Thyroid gland (tissue), 4 donors: ENCODE results near the gene MX2. TPM values are rescaled to one million over a fixed set of nuclear protein-coding genes. Genes with fewer than 3 reads are reported as not detected.

ENCODE experiments used
- DNase-seq, 2 donors: peaks; one replicate each; pipeline ENCODE4 v3.0.0-alpha.2; 2019
- H3K27ac ChIP-seq, 3 donors: fragments of 200-600 bp; sonication (generic); 1 replicate in 2 of 3; 2 replicates in 1 of 3; pipeline ENCODE4 v1.5.1; 2016 to 2019; ENCODE audit warnings: mild to moderate bottlenecking in 1 of 3, moderate library complexity in 1 of 3
- H3K27me3 ChIP-seq: fragments of 200-600 bp; sonication (generic); one replicate; pipeline ENCODE4 v1.5.1; 2019
- H3K36me3 ChIP-seq, 2 donors: fragments of 200-600 bp; sonication (generic); one replicate each; pipeline ENCODE4 v1.5.1; 2016 to 2019
- H3K4me1 ChIP-seq, 2 donors: fragments of 200-600 bp; sonication (generic); one replicate each; pipeline ENCODE4 v1.5.1; 2017 to 2019
- H3K4me3 ChIP-seq, 3 donors: fragments of 200-600 bp; sonication (generic); replicated peaks in 1 of 3; 1 replicate in 2 of 3; 2 replicates in 1 of 3; pipeline ENCODE4 v1.5.1; 2016; ENCODE audit warnings: mild to moderate bottlenecking in 1 of 3
- H3K9me3 ChIP-seq: fragments of 200-600 bp; sonication (generic); one replicate; pipeline ENCODE4 v1.5.1; 2017
- POLR2A ChIP-seq, 2 donors: fragments of 450-650 bp; IDR thresholded peaks; one replicate each; pipeline ENCODE4 v1.6.1; 2017; ENCODE audit warnings: antibody characterized with exemption in 2 of 2, mild to moderate bottlenecking in 2 of 2, moderate library complexity in 1 of 2
- WGBS, 2 donors: methylation state at CpG; one replicate each; pipeline ENCODE4 v1.1.5; 2017; 5-methylcytosine and 5-hydroxymethylcytosine counted together
- intact Hi-C: fragments of 100-400 bp; cut with DNase I; formaldehyde crosslinking; loops from one replicate; pipeline ENCODE4 v1.15.1; 2023
- total RNA-seq, 4 donors: library from RNA; depleted of rRNA; stranded (reverse); fragments of >200 nt; gene quantifications; one replicate each; pipeline ENCODE4 v1.2.3, GENCODE V29; 2016
- TF ChIP-seq, protein P1 (sequence below), 6 experiments: fragments of 200-600 bp in 3 of 6; fragments of 450-650 bp in 3 of 6; sonication (generic) in 3 of 6; IDR thresholded peaks; one replicate each; pipeline ENCODE4 v1.5.1; 2016 to 2019; ENCODE audit warnings: antibody characterized with exemption in 6 of 6, mild to moderate bottlenecking in 2 of 6, inconsistent platforms in 1 of 6, moderate library complexity in 1 of 6

Gene MX2
- total RNA-seq, 4 donors from 2014 or later, result 3.0 to 19.8 (median 7.1) TPM

DNA sequence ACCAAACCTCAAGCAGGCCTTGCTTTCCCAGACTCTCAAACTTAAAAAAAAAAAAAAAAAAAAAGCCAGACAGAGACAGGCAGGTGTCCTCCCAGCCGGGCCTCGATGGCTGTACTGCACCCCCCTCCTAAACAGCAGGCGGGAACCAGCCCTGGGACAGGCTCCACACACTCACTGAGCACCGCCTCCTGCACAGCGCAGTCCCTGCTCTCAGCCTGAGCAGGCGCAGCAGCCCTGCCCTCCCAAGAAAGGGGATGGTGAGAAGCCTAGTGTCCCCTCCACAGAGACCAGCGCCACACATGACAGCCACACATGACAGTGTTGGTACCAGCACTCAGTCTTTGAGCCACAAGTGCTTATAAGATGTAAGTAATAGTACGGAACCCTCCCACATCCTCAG is 11.9 kb downstream of the MX2 start:
- Histone ChIP-seq H3K9me3 (no peaks in the 10 kb centered on the region), H3K27ac (no peak overlapping the region), H3K4me1 (peaks cover 7 to 13% of the 10 kb centered on the region in 2 donors), H3K4me3 (no peak overlapping the region), H3K36me3 (no peaks in the 10 kb centered on the region), H3K27me3 (no peaks in the 10 kb centered on the region)
- 93 to 94% methylated on average over 8 of the region's 8 CpGs for WGBS, 2 donors
- intact Hi-C loops, result loop anchor here (10.0 kb wide), 1 partner anchor 81 kb away; no protein-coding TSS in a partner anchor
- DNase-seq, result no peak
- TF ChIP-seq, protein P1, sequence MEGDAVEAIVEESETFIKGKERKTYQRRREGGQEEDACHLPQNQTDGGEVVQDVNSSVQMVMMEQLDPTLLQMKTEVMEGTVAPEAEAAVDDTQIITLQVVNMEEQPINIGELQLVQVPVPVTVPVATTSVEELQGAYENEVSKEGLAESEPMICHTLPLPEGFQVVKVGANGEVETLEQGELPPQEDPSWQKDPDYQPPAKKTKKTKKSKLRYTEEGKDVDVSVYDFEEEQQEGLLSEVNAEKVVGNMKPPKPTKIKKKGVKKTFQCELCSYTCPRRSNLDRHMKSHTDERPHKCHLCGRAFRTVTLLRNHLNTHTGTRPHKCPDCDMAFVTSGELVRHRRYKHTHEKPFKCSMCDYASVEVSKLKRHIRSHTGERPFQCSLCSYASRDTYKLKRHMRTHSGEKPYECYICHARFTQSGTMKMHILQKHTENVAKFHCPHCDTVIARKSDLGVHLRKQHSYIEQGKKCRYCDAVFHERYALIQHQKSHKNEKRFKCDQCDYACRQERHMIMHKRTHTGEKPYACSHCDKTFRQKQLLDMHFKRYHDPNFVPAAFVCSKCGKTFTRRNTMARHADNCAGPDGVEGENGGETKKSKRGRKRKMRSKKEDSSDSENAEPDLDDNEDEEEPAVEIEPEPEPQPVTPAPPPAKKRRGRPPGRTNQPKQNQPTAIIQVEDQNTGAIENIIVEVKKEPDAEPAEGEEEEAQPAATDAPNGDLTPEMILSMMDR (IDR thresholded peaks at IDR 0.05), result no peak
- no peak for TF ChIP-seq POLR2A (IDR thresholded peaks at IDR 0.05)

DNA sequence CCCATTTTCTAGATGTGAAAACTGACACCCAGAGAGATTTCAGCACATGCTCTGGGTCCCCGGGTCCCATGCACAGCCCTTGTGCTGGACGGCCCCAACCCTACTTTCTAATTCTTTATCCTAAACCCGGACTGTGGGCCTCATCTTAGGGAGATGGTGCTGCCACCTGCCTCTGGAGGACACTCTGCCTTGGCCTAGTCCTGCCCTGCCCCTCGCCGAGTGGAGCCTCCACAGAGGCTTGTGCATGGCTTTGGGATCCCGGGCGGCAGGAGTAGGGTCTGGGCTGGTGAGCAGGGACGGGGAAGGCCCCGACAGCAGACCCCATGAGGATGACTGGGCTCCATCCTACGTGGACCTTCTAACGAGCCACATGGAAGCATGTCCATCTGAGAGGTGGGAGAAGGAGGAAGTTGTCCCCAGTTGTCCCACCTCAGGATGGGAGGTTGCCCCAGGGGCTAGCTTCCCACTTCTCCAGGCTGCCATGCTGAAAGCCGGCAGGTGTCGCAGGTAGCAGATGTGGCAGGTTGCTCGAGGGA is 12.4 kb downstream of the MX2 start:
- no peak overlapping the region for H3K4me3 ChIP-seq
- TF ChIP-seq, protein P1 (IDR thresholded peaks at IDR 0.05), result no peak
- no peak for TF ChIP-seq POLR2A (IDR thresholded peaks at IDR 0.05)
- intact Hi-C loops, result loop anchor here (10.0 kb wide), 1 partner anchor 81 kb away; no protein-coding TSS in a partner anchor
- DNase-seq, result no peak
- H3K9me3 ChIP-seq, result no peaks in the 10 kb centered on the region
- H3K36me3 ChIP-seq, result no peaks in the 10 kb centered on the region
- 91 to 95% methylated on average over 11 of the region's 14 CpGs for WGBS, 2 donors
- peaks cover 5 to 10% of the 10 kb centered on the region in 2 donors for H3K4me1 ChIP-seq
- no peak overlapping the region for H3K27ac ChIP-seq
- no peaks in the 10 kb centered on the region for H3K27me3 ChIP-seq

DNA sequence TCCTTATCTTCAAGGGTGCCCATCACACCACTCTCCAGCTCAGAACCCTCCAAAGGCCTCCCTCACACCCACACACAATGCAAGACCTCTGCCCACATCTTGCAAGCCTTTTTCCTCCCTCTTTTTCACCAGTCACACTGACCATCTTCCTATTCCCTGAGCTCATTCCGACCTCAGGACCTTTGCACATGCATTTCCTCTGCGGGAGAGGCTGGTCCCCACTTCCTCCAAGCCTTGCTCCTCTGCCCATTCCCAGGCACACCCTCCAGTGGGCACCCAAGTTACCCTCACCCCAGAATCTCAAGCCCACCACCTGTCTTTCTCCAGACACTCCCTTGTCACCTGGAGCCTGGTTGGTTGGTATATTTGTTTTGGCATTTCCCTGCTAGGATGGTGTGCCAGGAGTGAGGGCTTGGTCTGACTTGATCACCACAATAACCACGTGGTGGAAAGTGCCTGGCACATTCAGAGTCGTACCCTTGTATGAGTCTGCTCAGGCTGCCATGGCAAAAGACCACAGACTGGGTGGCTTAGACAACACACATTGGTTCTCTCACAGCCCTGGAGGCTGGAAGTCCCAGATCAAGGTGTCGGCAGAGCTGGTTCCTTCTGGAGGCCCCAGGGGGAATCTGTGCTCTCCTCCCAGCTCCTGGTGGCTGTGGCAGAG is 13.2 kb downstream of the MX2 start:
- no peak overlapping the region for H3K4me3 ChIP-seq
- no peak for TF ChIP-seq POLR2A (IDR thresholded peaks at IDR 0.05)
- TF ChIP-seq, protein P1 (IDR thresholded peaks at IDR 0.05), result no peak
- 67 to 97% methylated on average over 5 of the region's 5 CpGs for WGBS, 2 donors
- intact Hi-C loops, result loop anchor here (10.0 kb wide), 1 partner anchor 80 kb away; no protein-coding TSS in a partner anchor
- H3K9me3 ChIP-seq, result no peaks in the 10 kb centered on the region
- H3K36me3 ChIP-seq, result no peaks in the 10 kb centered on the region
- peaks cover 0 to 5% of the 10 kb centered on the region in 2 donors for H3K4me1 ChIP-seq
- H3K27ac ChIP-seq, result no peak overlapping the region
- no peak for DNase-seq
- no peaks in the 10 kb centered on the region for H3K27me3 ChIP-seq

DNA sequence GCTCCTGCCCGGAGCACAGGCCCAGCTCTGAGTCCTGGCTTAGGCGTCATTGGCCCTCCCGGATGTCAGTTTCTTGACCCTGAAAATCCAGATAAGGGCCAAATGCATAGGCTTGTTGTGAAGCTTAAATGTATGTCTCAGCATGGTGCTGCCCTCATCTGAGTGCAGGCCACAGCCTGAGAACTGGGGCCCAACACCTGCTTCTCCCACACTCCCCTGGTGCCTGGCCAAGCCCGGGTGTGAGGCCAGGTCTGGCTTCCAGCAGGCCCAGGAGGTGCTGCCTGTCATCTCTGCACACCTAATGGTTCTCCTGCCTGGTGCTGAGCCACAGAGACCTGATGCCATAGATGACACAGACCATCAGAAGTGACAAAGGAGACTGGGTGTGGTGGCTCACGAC is 14.0 kb downstream of the MX2 start:
- Histone ChIP-seq H3K36me3 (no peaks in the 10 kb centered on the region), H3K4me3 (no peak overlapping the region), H3K4me1 (peaks cover 0 to 5% of the 10 kb centered on the region in 2 donors), H3K27ac (no peak overlapping the region), H3K9me3 (no peaks in the 10 kb centered on the region), H3K27me3 (no peaks in the 10 kb centered on the region)
- WGBS, 2 donors, result 85 to 86% methylated on average over 5 of the region's 5 CpGs
- no peak for TF ChIP-seq POLR2A (IDR thresholded peaks at IDR 0.05)
- TF ChIP-seq, protein P1 (IDR thresholded peaks at IDR 0.05), result no peak
- intact Hi-C loops, result loop anchor here (10.0 kb wide), 1 partner anchor 79 kb away; no protein-coding TSS in a partner anchor
- DNase-seq, result no peak

DNA sequence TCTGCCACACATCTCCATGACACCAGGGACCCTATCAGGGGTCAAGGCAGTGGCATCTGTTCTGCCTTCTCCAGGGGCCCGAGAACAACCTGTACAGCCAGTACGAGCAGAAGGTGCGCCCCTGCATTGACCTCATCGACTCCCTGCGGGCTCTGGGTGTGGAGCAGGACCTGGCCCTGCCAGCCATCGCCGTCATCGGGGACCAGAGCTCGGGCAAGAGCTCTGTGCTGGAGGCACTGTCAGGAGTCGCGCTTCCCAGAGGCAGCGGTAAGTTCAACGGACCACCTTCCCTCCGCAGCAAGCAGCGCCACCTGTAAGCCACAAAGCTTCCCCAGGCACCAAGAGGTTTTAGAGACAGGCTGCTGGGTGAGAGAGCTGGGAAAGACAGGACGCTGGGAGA is 15.9 kb downstream of the MX2 start:
- no peak for DNase-seq
- no peak overlapping the region for H3K27ac ChIP-seq
- no peaks in the 10 kb centered on the region for H3K4me1 ChIP-seq
- no peaks in the 10 kb centered on the region for H3K36me3 ChIP-seq
- intact Hi-C loops, result loop anchor here (10.0 kb wide), 1 partner anchor 77 kb away; no protein-coding TSS in a partner anchor
- no peak for TF ChIP-seq POLR2A (IDR thresholded peaks at IDR 0.05)
- H3K9me3 ChIP-seq, result no peaks in the 10 kb centered on the region
- H3K4me3 ChIP-seq, result no peak overlapping the region
- H3K27me3 ChIP-seq, result no peaks in the 10 kb centered on the region
- 79 to 90% methylated on average over 7 to 14 of the region's 16 CpGs for WGBS, 2 donors
